Tibial nerve (tissue), 4 donors: ENCODE measurements around the gene HTR1D. TPM values are rescaled to one million over a fixed set of nuclear protein-coding genes. Genes with fewer than 3 reads are reported as not detected.
"Not testable (repeated sequence)": the region's sequence is repeated elsewhere in the genome, so short reads cannot be mapped to it uniquely, and the experiment has no call there.

Experiments used
- DNase-seq, 2 donors: peaks; one replicate each; pipeline ENCODE4 v3.0.0-alpha.2; 2019; ENCODE audit warnings: low spot score in 2 of 2
- H3K27ac ChIP-seq, 4 donors: fragments of 200-600 bp; sonication (generic) in 3 of 4; one replicate each; pipeline ENCODE4 v1.5.1; 2017 to 2019; ENCODE audit warnings: mild to moderate bottlenecking in 1 of 4
- H3K27me3 ChIP-seq, 2 donors: fragments of 200-600 bp; sonication (generic) in 1 of 2; one replicate each; pipeline versions ENCODE4 v1.5.1 to v1.6.0; 2017 to 2019
- H3K36me3 ChIP-seq, 3 donors: fragments of 200-600 bp; sonication (generic); one replicate each; pipeline ENCODE4 v1.5.1; 2018 to 2019
- H3K4me1 ChIP-seq, 4 donors: fragments of 200-600 bp; sonication (generic) in 3 of 4; one replicate each; pipeline ENCODE4 v1.5.1; 2017 to 2019
- H3K4me3 ChIP-seq, 4 donors: fragments of 200-600 bp; sonication (generic) in 3 of 4; one replicate each; pipeline ENCODE4 v1.5.1; 2017 to 2019; ENCODE audit warnings: mild to moderate bottlenecking in 1 of 4, moderate library complexity in 1 of 4
- H3K9me3 ChIP-seq, 4 donors: fragments of 200-600 bp; sonication (generic) in 3 of 4; one replicate each; pipeline ENCODE4 v1.5.1; 2017 to 2019
- CTCF ChIP-seq, 5 experiments: fragments of 200-600 bp in 3 of 5; fragments of 450-650 bp in 2 of 5; sonication (generic) in 3 of 5; IDR thresholded peaks; one replicate each; pipeline ENCODE4 v1.5.1; 2016 to 2019; ENCODE audit warnings: antibody characterized with exemption in 5 of 5, mild to moderate bottlenecking in 3 of 5, moderate library complexity in 2 of 5
- EP300 ChIP-seq, 2 donors: sonication (generic); formaldehyde crosslinking; IDR thresholded peaks; one replicate each; pipeline ENCODE4 v1.6.1; 2017; ENCODE audit warnings: antibody characterized with exemption in 2 of 2, mild to moderate bottlenecking in 1 of 2
- POLR2A ChIP-seq, 2 donors: fragments of 450-650 bp; IDR thresholded peaks; one replicate each; pipeline ENCODE4 v1.6.1; 2017; ENCODE audit warnings: antibody characterized with exemption in 2 of 2, mild to moderate bottlenecking in 2 of 2, moderate library complexity in 2 of 2
- WGBS, 2 donors: methylation state at CpG; one replicate each; pipeline ENCODE4 v1.1.5; 2018; 5-methylcytosine and 5-hydroxymethylcytosine counted together
- total RNA-seq, 4 donors: library from RNA; depleted of rRNA; stranded (reverse); fragments of >200 nt; gene quantifications; one replicate each; pipeline ENCODE4 v1.1.0, GENCODE V29; 2016

Gene HTR1D
- total RNA-seq, result 1 to 10 TPM in 1 of 4 donors, under 1 TPM in 2, not detected in 1; 0.30 to 2.4 (median 0.63) TPM

GRCh38 chr1:23217421-23218115, at the start of gene HTR1D:
TSS of gene HTR1D (minus strand) at chr1:23217502. CDS start at chr1:23194219, 23,283 bp downstream.
- Histone ChIP-seq H3K9me3 (no peaks in the 10 kb centered on the region), H3K27me3 (peaks cover 0 to 71% of the 10 kb centered on the region in 2 donors), H3K27ac (no peak within 1 kb of the TSS), H3K4me1 (peaks cover 0 to 16% (median 3%) of the 10 kb centered on the region in 4 donors), H3K4me3 (peak within 1 kb of the TSS in 3 of 4 donors; percentile 16 to 54 (median 41)), H3K36me3 (no peaks in the 10 kb centered on the region)
- WGBS, 2 donors, result 3 to 8% methylated on average over 11 to 27 of the region's 45 CpGs
- no peak for DNase-seq
- no peak for TF ChIP-seq CTCF (IDR thresholded peaks at IDR 0.05)
- TF ChIP-seq POLR2A (IDR thresholded peaks at IDR 0.05), result no peak
- no peak for TF ChIP-seq EP300 (IDR thresholded peaks at IDR 0.05)

- no peak for DNase-seq
- TF ChIP-seq CTCF (IDR thresholded peaks at IDR 0.05), result no peak
- no peak for TF ChIP-seq EP300 (IDR thresholded peaks at IDR 0.05)
- no peak for TF ChIP-seq POLR2A (IDR thresholded peaks at IDR 0.05)
- H3K9me3 ChIP-seq, result no peaks in the 10 kb centered on the region
These were observed 46.1 kb upstream of the HTR1D start for GRCh38 chr1:23263380-23263887.

GRCh38 chr1:23258082-23258481, 40.8 kb upstream of the HTR1D start:
- not testable (repeated sequence) for H3K4me3 ChIP-seq, DNase-seq, H3K36me3 ChIP-seq, H3K4me1 ChIP-seq, H3K9me3 ChIP-seq, H3K27ac ChIP-seq, H3K27me3 ChIP-seq
- WGBS, 2 donors, result 31 to 47% methylated on average over 1 to 2 of the region's 2 CpGs

More at GRCh38 chr1:23263380-23263887, 46.1 kb upstream of the HTR1D start:
- no peaks in the 10 kb centered on the region for H3K36me3 ChIP-seq
- H3K4me1 ChIP-seq, result no peaks in the 10 kb centered on the region
- WGBS, 2 donors, result 38 to 40% methylated on average over 3 of the region's 3 CpGs
- H3K4me3 ChIP-seq, result no peak overlapping the region
- no peaks in the 10 kb centered on the region for H3K27me3 ChIP-seq
- H3K27ac ChIP-seq, result no peak overlapping the region

GRCh38 chr1:23257371-23257770, 40.1 kb upstream of the HTR1D start:
- H3K4me1 ChIP-seq, H3K27ac ChIP-seq, H3K36me3 ChIP-seq, DNase-seq, H3K9me3 ChIP-seq, H3K27me3 ChIP-seq, H3K4me3 ChIP-seq: not testable (repeated sequence)
- WGBS, 2 donors, result 97% methylated on average over 13 to 29 of the region's 34 CpGs

GRCh38 chr1:23254584-23254983, 37.3 kb upstream of the HTR1D start:
- Histone ChIP-seq H3K27ac (no peak overlapping the region), H3K4me1 (no peaks in the 10 kb centered on the region), H3K9me3 (no peaks in the 10 kb centered on the region), H3K4me3 (no peak overlapping the region), H3K36me3 (no peaks in the 10 kb centered on the region), H3K27me3 (no peaks in the 10 kb centered on the region)
- WGBS, 2 donors, result 86 to 90% methylated on average over 5 of the region's 5 CpGs
- TF ChIP-seq POLR2A (IDR thresholded peaks at IDR 0.05) (no peak), CTCF (IDR thresholded peaks at IDR 0.05) (no peak), EP300 (IDR thresholded peaks at IDR 0.05) (no peak)
- DNase-seq, result no peak

- 83 to 88% methylated on average over 1 of the region's 1 CpG for WGBS, 2 donors
- no peaks in the 10 kb centered on the region for H3K9me3 ChIP-seq
- no peak overlapping the region for H3K4me3 ChIP-seq
- DNase-seq, result no peak
- H3K27me3 ChIP-seq, result peaks cover 0 to 7% of the 10 kb centered on the region in 2 donors
- H3K27ac ChIP-seq, result no peak overlapping the region
- no peaks in the 10 kb centered on the region for H3K36me3 ChIP-seq
- TF ChIP-seq CTCF (IDR thresholded peaks at IDR 0.05) (no peak), EP300 (IDR thresholded peaks at IDR 0.05) (no peak), POLR2A (IDR thresholded peaks at IDR 0.05) (no peak)
- no peaks in the 10 kb centered on the region for H3K4me1 ChIP-seq
These were observed 34.5 kb upstream of the HTR1D start for GRCh38 chr1:23251812-23252211.
